Renal cortical epithelial cell (primary cell): ENCODE data around the gene DHDH. TPM values are rescaled to one million over a fixed set of nuclear protein-coding genes. Genes with fewer than 3 reads are reported as not detected.
A peak's percentile ranks its signal among the peaks of the same experiment; 100 is the strongest.
"Not testable (repeated sequence)": the region's sequence is repeated elsewhere in the genome, so short reads cannot be mapped to it uniquely, and the experiment has no call there.

ENCODE experiments used
- DNase-seq: peaks from one replicate; pipeline ENCODE4 v3.0.0-alpha.2; 2011; ENCODE audit warnings: low read depth
- total RNA-seq: library from RNA; depleted of rRNA; stranded (reverse); fragments of >200 nt; gene quantifications from 2 replicates; pipeline ENCODE4 v1.2.3, GENCODE V29; 2014

Gene DHDH
- 0.10 and 1.7 TPM in 2 replicates for total RNA-seq

DNA sequence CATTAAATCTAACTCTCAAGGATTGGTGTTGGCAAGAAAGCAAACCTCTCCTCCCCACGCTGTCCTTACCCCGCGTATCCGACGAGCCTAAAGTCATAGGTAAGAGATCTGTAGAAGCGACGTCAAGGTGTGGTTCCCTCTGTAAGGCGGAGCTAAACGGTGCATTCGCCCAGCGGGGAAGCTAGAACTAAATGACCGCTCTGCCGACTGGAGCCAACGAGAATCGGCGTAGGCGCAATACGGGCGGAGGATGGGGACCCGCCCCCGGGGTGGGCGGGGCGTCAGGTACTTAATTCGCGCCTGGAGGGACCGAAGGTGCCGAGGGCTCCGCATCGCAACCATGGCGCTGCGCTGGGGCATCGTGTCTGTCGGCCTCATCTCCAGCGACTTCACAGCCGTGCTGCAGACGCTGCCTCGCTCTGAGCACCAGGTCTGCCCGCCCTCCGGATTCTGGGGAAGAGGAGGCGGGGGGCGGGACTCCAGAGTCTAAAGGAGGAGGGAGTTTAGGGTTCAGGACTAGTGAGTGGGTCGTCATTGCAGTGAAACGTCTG, at the start of gene DHDH:
Gene DHDH, plus strand, starts transcription at position 318 of the 551 bp plus-strand sequence. Its CDS starts 23 bp downstream, at position 341.
- peak; percentile 71 for DNase-seq

GRCh38 chr19:48883726-48884125, 49.8 kb upstream of the DHDH start:
- DNase-seq: no peak

GRCh38 chr19:48887861-48888612, 45.5 kb upstream of the DHDH start:
- DNase-seq: no peak

DNA sequence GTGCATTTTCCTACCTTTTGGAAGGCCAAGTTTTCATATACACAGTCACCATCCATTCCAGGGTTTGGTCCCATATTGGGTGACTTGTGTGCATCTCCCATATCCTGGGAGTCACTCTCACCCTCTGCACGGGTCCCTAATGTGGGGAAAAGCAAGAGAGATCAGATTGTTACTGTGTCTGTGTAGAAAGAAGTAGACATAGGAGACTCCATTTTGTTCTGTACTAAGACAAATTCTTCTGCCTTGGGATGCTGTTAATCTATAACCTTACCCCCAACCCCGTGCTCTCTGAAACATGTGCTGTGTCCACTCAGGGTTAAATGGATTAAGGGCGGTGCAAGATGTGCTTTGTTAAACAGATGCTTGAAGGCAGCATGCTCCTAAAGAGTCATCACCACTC, 44.0 kb upstream of the DHDH start:
- not testable (repeated sequence) for DNase-seq

DNA sequence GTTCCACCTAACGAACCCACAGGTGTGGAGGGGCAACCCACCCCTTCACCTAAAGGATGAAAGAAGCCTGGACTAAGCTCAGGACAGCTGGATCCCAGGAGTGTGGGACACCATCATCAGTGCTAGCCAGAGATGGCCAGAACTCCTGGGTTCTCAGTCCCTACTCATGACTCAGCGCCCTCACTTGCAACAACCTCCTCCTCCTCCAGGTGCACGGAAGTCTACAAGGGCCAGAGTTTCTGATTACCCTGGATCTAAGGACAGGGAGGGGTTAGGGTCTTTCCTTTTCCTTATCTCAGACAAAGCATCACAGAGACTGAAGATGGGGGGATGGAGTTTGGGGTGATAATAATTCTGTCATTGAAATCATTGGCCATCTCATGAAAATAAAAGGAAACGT, 42.9 kb upstream of the DHDH start:
- DNase-seq: no peak

- DNase-seq: no peak
These were observed 38.3 kb upstream of the DHDH start for GRCh38 chr19:48895226-48895625.

- DNase-seq: no peak
These were observed 37.2 kb upstream of the DHDH start for GRCh38 chr19:48896191-48896720.

- DNase-seq: no peak
These were observed 36.3 kb upstream of the DHDH start for GRCh38 chr19:48897181-48897580.

DNA sequence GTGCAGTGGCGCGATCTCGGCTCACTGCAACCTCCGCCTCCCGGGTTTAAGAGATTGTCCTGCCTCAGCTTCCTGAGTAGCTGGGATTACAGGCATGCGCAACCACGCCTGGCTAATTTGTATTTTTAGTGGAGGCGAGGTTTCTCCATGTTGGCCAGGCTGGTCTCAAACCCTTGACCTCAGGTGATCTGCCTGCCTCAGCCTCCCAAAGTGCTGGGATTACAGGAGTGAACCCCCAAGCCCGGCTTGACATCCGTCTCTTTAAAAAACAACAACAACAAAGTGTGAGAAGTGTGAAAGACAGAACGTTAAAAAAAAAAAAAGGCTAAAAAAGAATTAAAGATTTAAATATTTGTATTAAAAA, 34.1 kb upstream of the DHDH start:
- not testable (repeated sequence) for DNase-seq

- peak; percentile 95 for DNase-seq
These were observed 33.6 kb upstream of the DHDH start, which contains the start of gene NUCB1 for GRCh38 chr19:48899781-48900476. TSS of gene NUCB1 (plus strand) at chr19:48900312. CDS start at chr19:48900797, 485 bp downstream.

GRCh38 chr19:48900477-48901406, 32.8 kb upstream of the DHDH start:
- DNase-seq: peak; percentile 58

- not testable (repeated sequence) for DNase-seq
These were observed 31.2 kb upstream of the DHDH start for GRCh38 chr19:48902291-48902690.

DNA sequence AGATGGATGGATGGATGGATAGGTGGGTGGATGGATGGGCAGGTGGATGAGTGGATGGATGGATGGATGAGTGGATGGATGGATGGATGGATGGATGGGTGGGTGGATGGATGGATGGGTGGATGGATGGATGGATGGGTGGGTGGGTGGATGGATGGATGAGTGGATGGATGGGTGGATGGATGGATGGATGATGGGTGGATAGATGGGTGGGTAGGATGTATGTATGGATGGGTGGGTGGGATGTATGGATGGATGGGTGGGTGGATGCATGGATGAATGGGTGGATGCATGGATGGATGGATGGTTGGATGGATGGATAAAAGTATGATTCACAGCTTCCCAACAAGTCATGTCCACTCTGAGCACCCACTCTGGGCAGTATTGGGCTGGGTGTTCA, 29.7 kb upstream of the DHDH start:
- DNase-seq: not testable (repeated sequence)

DNA sequence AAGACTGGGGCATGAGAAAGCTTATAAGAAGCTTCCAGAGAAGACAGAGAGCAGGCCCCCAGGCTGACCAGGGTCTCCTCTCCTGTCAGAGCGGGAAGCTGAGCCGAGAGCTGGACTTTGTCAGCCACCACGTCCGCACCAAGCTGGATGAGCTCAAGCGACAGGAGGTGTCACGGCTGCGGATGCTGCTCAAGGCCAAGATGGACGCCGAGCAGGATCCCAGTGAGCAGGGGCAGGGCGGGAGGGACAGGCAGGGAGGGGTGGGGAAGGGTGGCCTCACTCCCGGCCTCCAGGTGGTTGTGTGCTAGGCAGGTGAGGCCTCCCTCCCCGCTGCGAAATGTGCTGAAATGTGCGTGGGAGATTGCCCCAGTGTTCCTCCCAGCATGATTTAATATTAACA, 27.8 kb upstream of the DHDH start:
- no peak for DNase-seq

- no peak for DNase-seq
These were observed 27.2 kb upstream of the DHDH start for GRCh38 chr19:48906324-48906723.

DNA sequence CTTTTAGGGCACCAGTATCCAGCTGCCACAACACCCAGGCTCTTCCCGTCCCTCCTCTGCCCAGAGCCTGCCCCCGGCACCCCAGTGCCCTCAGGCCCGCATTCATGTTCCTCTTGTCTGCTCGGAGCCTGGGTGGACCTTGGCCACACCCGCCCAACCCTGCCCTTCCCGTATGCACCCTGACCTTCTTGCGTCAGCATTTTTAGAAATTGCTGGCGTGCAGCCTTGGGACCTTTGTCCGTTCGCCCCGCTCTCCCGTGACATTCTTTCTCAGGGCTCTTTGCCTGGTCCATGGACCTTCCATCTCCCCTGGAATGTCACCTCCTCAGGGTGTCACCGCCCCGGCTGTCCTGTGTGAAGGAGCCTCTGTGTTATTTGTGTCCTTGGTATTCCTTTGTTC, 25.8 kb upstream of the DHDH start:
- no peak for DNase-seq

- DNase-seq: not testable (repeated sequence)
These were observed 23.9 kb upstream of the DHDH start for GRCh38 chr19:48909424-48910077.

DNA sequence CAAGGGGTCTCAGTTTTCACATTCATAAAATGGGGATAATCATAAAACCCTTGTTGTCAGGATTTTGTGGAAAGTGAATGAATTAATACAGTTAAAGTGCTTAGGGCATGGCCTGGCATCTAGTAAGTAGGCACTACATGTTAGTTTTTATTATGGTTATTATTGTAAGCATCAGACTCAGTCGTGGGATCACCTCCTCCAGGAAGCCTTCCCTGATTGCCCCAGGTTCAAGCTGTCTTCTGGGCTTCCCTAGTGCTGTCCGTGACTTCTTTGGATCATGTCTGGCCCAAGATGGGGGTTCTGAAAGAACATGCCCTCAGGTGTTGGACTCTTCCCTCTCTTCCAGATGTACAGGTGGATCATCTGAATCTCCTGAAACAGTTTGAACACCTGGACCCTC, 22.7 kb upstream of the DHDH start:
- no peak for DNase-seq

GRCh38 chr19:48913114-48913889, 20.2 kb upstream of the DHDH start:
- no peak for DNase-seq

GRCh38 chr19:48914181-48914580, 19.3 kb upstream of the DHDH start:
- no peak for DNase-seq
